GM19238 (cell line): ENCODE results near the gene MGAT3.

Experiments used
- DNase-seq: peaks from one replicate; pipeline ENCODE4 v3.0.0; 2011; ENCODE audit warnings: low spot score; ENCODE audit not compliant: insufficient read length

The MGAT3 gene

GRCh38 chr22:39429186-39429585, 27.6 kb upstream of the MGAT3 start:
- DNase-seq = no peak

GRCh38 chr22:39429916-39430575, 26.8 kb upstream of the MGAT3 start:
- DNase-seq = no peak

GRCh38 chr22:39430576-39431150, 26.1 kb upstream of the MGAT3 start:
- DNase-seq = no peak

- DNase-seq = no peak
Measured at GRCh38 chr22:39431216-39431801, 25.5 kb upstream of the MGAT3 start.

GRCh38 chr22:39431821-39432251, 25.0 kb upstream of the MGAT3 start:
- DNase-seq = no peak

- DNase-seq = no peak
Measured at GRCh38 chr22:39432361-39432811, 24.4 kb upstream of the MGAT3 start.

GRCh38 chr22:39433476-39434242, 23.2 kb upstream of the MGAT3 start:
- DNase-seq = no peak

GRCh38 chr22:39434243-39434653, 22.6 kb upstream of the MGAT3 start:
- no peak for DNase-seq

GRCh38 chr22:39434721-39435120, 22.1 kb upstream of the MGAT3 start:
- no peak for DNase-seq

GRCh38 chr22:39435616-39436015, 21.2 kb upstream of the MGAT3 start:
- no peak for DNase-seq

- DNase-seq = no peak
Measured at GRCh38 chr22:39437791-39438704, 18.8 kb upstream of the MGAT3 start.

- no peak for DNase-seq
Measured at GRCh38 chr22:39439170-39439569, 17.6 kb upstream of the MGAT3 start.

GRCh38 chr22:39443398-39443797, 13.4 kb upstream of the MGAT3 start:
- DNase-seq = no peak

GRCh38 chr22:39444247-39444800, 12.5 kb upstream of the MGAT3 start:
- DNase-seq = no peak

GRCh38 chr22:39444937-39445465, 11.8 kb upstream of the MGAT3 start:
- no peak for DNase-seq

GRCh38 chr22:39445678-39446077, 11.1 kb upstream of the MGAT3 start:
- no peak for DNase-seq

- DNase-seq = no peak
Measured at GRCh38 chr22:39446239-39446721, 10.5 kb upstream of the MGAT3 start.

GRCh38 chr22:39448205-39449054, 8.4 kb upstream of the MGAT3 start:
- DNase-seq = no peak

GRCh38 chr22:39449708-39450107, 7.1 kb upstream of the MGAT3 start:
- DNase-seq = no peak
